ENCODE results near the gene CISTR.

Gene CISTR

GRCh38 chr12:53747095-53747494, 4.7 kb downstream of the CISTR start:
- no peak overlapping the region for H3K27ac ChIP-seq
- no peaks in the 10 kb centered on the region for H3K9me3 ChIP-seq (ENCODE audit: severe bottlenecking)
- H3K4me3 ChIP-seq (ENCODE audit: low read depth, low read length), result no peak overlapping the region
- H3K36me3 ChIP-seq, result no peaks in the 10 kb centered on the region
- DNase-seq, result no peak
- no peak for TF ChIP-seq CTCF (IDR thresholded peaks at IDR 0.05; ENCODE audit: low read depth, low read length)
- H3K27me3 ChIP-seq (ENCODE audit: insufficient read depth, low read depth, severe bottlenecking), result no peaks in the 10 kb centered on the region

- Histone ChIP-seq H3K4me3 (ENCODE audit: low read depth, low read length) (no peak overlapping the region), H3K9me3 (ENCODE audit: severe bottlenecking) (no peaks in the 10 kb centered on the region), H3K27me3 (ENCODE audit: insufficient read depth, low read depth, severe bottlenecking) (no peaks in the 10 kb centered on the region), H3K27ac (peak overlapping the region; percentile 61), H3K36me3 (no peaks in the 10 kb centered on the region)
- DNase-seq, result peak; percentile 94
- TF ChIP-seq CTCF (IDR thresholded peaks at IDR 0.05; ENCODE audit: low read depth, low read length), result peak; percentile 98
Observed at GRCh38 chr12:53746592-53747092, 5.1 kb downstream of the CISTR start.

GRCh38 chr12:53744751-53745150, 7.0 kb downstream of the CISTR start:
- Histone ChIP-seq H3K27ac (no peak overlapping the region), H3K27me3 (ENCODE audit: insufficient read depth, low read depth, severe bottlenecking) (no peaks in the 10 kb centered on the region), H3K4me3 (ENCODE audit: low read depth, low read length) (no peak overlapping the region), H3K36me3 (no peaks in the 10 kb centered on the region), H3K9me3 (ENCODE audit: severe bottlenecking) (no peaks in the 10 kb centered on the region)
- no peak for TF ChIP-seq CTCF (IDR thresholded peaks at IDR 0.05; ENCODE audit: low read depth, low read length)
- no peak for DNase-seq

- no peaks in the 10 kb centered on the region for H3K27me3 ChIP-seq (ENCODE audit: insufficient read depth, low read depth, severe bottlenecking)
- no peak for DNase-seq
- H3K4me3 ChIP-seq (ENCODE audit: low read depth, low read length), result no peak overlapping the region
- H3K27ac ChIP-seq, result no peak overlapping the region
- TF ChIP-seq CTCF (IDR thresholded peaks at IDR 0.05; ENCODE audit: low read depth, low read length), result no peak
- H3K9me3 ChIP-seq (ENCODE audit: severe bottlenecking), result no peaks in the 10 kb centered on the region
- H3K36me3 ChIP-seq, result no peaks in the 10 kb centered on the region
Observed at GRCh38 chr12:53744130-53744441, 7.7 kb downstream of the CISTR start.

- Histone ChIP-seq H3K4me3 (ENCODE audit: low read depth, low read length) (no peak overlapping the region), H3K9me3 (ENCODE audit: severe bottlenecking) (no peaks in the 10 kb centered on the region), H3K36me3 (no peaks in the 10 kb centered on the region), H3K27me3 (ENCODE audit: insufficient read depth, low read depth, severe bottlenecking) (no peaks in the 10 kb centered on the region), H3K27ac (no peak overlapping the region)
- peak; percentile 86 for TF ChIP-seq CTCF (IDR thresholded peaks at IDR 0.05; ENCODE audit: low read depth, low read length)
- DNase-seq, result peak; percentile 67
Observed at GRCh38 chr12:53743266-53744129, 8.3 kb downstream of the CISTR start.

- H3K9me3 ChIP-seq (ENCODE audit: severe bottlenecking), result no peaks in the 10 kb centered on the region
- H3K4me3 ChIP-seq (ENCODE audit: low read depth, low read length), result no peak overlapping the region
- no peak for TF ChIP-seq CTCF (IDR thresholded peaks at IDR 0.05; ENCODE audit: low read depth, low read length)
- H3K27ac ChIP-seq, result no peak overlapping the region
- DNase-seq, result no peak
- no peaks in the 10 kb centered on the region for H3K36me3 ChIP-seq
- no peaks in the 10 kb centered on the region for H3K27me3 ChIP-seq (ENCODE audit: insufficient read depth, low read depth, severe bottlenecking)
Observed at GRCh38 chr12:53740130-53740491, 11.7 kb downstream of the CISTR start.
